Parathyroid adenoma (tissue), 2 donors: ENCODE data around the gene GNB1.

Experiments used
- H2AFZ ChIP-seq: fragments of 300-600 bp; sonication (generic); one replicate; pipeline ENCODE4 v1.7.0; 2017; ENCODE audit warnings: antibody characterized with exemption, mild to moderate bottlenecking
- H3K27ac ChIP-seq: fragments of 300-600 bp; sonication (generic); one replicate; pipeline ENCODE4 v1.7.0; 2017
- H3K27me3 ChIP-seq: fragments of 300-600 bp; sonication (generic); one replicate; pipeline ENCODE4 v1.7.0; 2017; ENCODE audit warnings: low read length; ENCODE audit not compliant: control insufficient read depth, insufficient read depth
- H3K36me3 ChIP-seq: fragments of 300-600 bp; sonication (generic); one replicate; pipeline ENCODE4 v1.7.0; 2017; ENCODE audit warnings: low read length; ENCODE audit not compliant: control insufficient read depth, insufficient read depth
- H3K4me1 ChIP-seq: fragments of 300-600 bp; sonication (generic); one replicate; pipeline ENCODE4 v1.7.0; 2017; ENCODE audit warnings: control low read depth
- H3K4me2 ChIP-seq: fragments of 300-600 bp; sonication (generic); one replicate; pipeline ENCODE4 v1.7.0; 2017; ENCODE audit warnings: low read length
- H3K4me3 ChIP-seq: fragments of 300-600 bp; sonication (generic); one replicate; pipeline ENCODE4 v1.7.0; 2017; ENCODE audit warnings: low read depth, low read length
- H3K79me2 ChIP-seq: fragments of 300-600 bp; sonication (generic); one replicate; pipeline ENCODE4 v1.7.0; 2017; ENCODE audit warnings: control low read depth
- H3K9ac ChIP-seq: fragments of 300-600 bp; sonication (generic); one replicate; pipeline ENCODE4 v1.7.0; 2017; ENCODE audit warnings: mild to moderate bottlenecking
- H3K9me3 ChIP-seq: fragments of 300-600 bp; sonication (generic); one replicate; pipeline ENCODE4 v1.7.0; 2017; ENCODE audit warnings: low read length; ENCODE audit not compliant: control insufficient read depth
- TF ChIP-seq, protein P1 (sequence below): fragments of 300-600 bp; sonication (generic); IDR thresholded peaks from one replicate; pipeline ENCODE4 v1.7.0; 2017; ENCODE audit warnings: antibody characterized with exemption, mild to moderate bottlenecking
- donor health status: primary hyperparathyroidism.

Gene GNB1

DNA sequence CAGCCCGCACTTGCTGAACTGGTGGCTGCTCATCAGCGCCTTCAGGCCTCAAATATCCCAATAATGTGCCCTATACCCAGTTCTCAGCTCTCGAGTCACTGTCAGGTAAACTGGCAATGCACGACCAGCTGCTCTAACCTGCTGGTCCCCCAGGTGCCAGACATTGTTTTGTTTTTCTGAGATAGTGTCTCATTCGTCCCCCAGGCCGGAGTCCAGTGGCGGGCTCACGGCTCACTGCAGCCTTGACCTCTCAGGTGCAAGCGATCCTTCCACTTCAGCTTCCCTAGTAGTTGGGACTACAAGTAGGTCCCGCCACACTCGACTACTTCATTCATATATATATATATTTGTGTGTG lies 111.6 kb downstream of the GNB1 start:
- Histone ChIP-seq H3K4me1 (peaks cover 3% of the 10 kb centered on the region), H3K4me2 (peak overlapping the region; percentile 92), H3K9me3 (no peaks in the 10 kb centered on the region), H3K27ac (peak overlapping the region; percentile 36), H2AFZ (peak overlapping the region; percentile 85), H3K4me3 (peak overlapping the region; percentile 60), H3K36me3 (no peaks in the 10 kb centered on the region), H3K9ac (no peak overlapping the region), H3K27me3 (no peaks in the 10 kb centered on the region), H3K79me2 (peaks cover 9% of the 10 kb centered on the region)
- TF ChIP-seq, protein P1, sequence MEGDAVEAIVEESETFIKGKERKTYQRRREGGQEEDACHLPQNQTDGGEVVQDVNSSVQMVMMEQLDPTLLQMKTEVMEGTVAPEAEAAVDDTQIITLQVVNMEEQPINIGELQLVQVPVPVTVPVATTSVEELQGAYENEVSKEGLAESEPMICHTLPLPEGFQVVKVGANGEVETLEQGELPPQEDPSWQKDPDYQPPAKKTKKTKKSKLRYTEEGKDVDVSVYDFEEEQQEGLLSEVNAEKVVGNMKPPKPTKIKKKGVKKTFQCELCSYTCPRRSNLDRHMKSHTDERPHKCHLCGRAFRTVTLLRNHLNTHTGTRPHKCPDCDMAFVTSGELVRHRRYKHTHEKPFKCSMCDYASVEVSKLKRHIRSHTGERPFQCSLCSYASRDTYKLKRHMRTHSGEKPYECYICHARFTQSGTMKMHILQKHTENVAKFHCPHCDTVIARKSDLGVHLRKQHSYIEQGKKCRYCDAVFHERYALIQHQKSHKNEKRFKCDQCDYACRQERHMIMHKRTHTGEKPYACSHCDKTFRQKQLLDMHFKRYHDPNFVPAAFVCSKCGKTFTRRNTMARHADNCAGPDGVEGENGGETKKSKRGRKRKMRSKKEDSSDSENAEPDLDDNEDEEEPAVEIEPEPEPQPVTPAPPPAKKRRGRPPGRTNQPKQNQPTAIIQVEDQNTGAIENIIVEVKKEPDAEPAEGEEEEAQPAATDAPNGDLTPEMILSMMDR = no peak

DNA sequence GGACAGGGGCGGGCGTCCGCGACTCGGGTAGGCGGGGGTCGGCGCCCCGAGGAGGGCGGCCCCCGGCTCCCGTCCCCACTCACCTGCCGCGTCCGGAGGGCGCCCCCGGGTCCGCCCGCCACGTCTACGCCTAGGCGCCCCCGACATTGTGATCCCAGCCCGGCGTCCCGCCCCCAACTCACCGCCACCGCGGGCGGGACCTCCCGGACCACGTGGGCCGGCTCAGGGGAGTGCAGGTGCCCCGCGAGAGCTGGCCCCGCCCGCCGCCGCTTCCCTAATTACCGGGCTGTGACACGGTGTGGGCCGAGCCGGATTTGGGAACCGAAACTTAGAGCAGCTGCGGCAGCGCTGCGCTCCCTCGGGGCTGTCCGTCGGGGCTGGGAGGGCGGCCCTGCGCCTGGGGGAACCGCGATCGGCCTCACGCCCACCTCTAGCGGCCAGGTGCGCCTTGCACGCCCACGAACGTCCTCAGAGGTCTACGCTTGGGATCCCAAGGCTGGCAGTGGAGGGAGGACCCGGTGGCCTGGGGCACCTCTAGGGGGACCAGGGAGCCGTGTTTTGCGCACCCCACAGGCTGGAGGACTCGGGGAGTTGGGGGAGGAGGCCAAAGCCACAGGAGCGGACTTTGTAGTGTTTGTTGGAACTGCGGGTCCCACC lies 112.1 kb downstream of the GNB1 start:
- H3K36me3 ChIP-seq = no peaks in the 10 kb centered on the region
- peak overlapping the region; percentile 85 for H2AFZ ChIP-seq
- no peaks in the 10 kb centered on the region for H3K9me3 ChIP-seq
- peak overlapping the region; percentile 92 for H3K4me2 ChIP-seq
- peak overlapping the region; percentile 36 for H3K27ac ChIP-seq
- peaks cover 10% of the 10 kb centered on the region for H3K79me2 ChIP-seq
- no peak overlapping the region for H3K9ac ChIP-seq
- peak overlapping the region; percentile 60 for H3K4me3 ChIP-seq
- no peaks in the 10 kb centered on the region for H3K27me3 ChIP-seq
- TF ChIP-seq, protein P1 = peak; percentile 7
- H3K4me1 ChIP-seq = peaks cover 3% of the 10 kb centered on the region

DNA sequence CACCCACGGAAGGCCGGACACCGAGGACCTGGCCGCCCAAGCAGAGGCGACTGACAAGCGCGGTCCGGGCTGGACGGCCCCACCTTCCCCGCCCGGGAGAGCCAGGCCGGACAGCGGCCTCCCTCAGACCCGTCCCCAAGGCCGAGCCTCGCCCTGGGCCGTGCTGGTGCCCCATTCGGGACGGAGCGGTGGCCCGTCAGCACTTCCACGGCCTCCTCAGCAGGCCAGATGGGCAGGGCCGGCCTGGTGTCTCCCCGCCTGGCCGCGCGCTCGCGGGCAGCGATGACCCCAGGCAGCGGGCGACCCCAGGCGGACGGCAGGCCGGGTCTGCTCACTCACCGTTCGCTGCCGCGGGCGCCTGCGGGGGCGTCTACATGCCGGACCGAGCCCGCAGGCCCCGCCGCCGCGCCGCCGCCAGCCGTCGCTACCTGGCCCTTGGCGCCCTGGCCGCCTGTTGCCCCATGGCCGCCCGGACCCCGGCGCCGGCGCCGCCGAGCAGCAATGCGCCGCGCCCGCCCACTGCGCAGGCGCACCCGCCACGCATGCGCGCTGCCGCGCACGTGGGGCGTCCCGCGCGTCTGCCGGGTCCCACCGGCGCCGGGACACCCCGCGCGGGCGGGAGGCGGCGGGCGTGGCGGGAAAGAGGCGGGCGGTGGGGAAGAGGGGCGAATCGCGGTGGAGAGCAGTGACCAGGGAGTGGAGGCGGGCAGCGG lies 112.8 kb downstream of the GNB1 start, which contains the start of gene NADK:
Gene NADK, minus strand, starts transcription at position 521 of the 713 bp plus-strand sequence. CDS start 13,064 bp downstream, outside the sequence.
- TF ChIP-seq, protein P1 = no peak
- no peaks in the 10 kb centered on the region for H3K36me3 ChIP-seq
- H3K4me1 ChIP-seq = peaks cover 3% of the 10 kb centered on the region
- H3K79me2 ChIP-seq = peaks cover 10% of the 10 kb centered on the region
- peak within 1 kb of the TSS; percentile 56 for H3K27ac ChIP-seq
- peak within 1 kb of the TSS; percentile 85 for H2AFZ ChIP-seq
- H3K4me3 ChIP-seq = peak within 1 kb of the TSS; percentile 80
- H3K27me3 ChIP-seq = no peaks in the 10 kb centered on the region
- peak within 1 kb of the TSS; percentile 95 for H3K4me2 ChIP-seq
- H3K9ac ChIP-seq = no peak within 1 kb of the TSS
- no peaks in the 10 kb centered on the region for H3K9me3 ChIP-seq

DNA sequence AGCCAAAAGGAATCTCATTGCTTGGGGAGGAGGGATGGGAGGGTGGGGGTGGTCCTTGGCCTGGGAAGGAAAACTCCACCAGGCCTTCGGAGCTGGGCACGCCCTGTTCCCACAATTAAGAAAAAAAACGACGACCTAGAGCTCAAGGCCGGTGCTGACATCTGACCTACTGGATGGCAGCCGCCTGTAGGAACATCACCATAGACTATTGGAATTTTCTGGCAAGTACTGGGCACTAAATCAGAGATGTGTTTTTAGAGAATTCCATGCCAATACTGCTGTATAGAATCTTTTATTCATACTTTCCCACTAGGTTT lies 113.3 kb downstream of the GNB1 start:
- Histone ChIP-seq H2AFZ (peak overlapping the region; percentile 73), H3K4me3 (peak overlapping the region; percentile 80), H3K27me3 (no peaks in the 10 kb centered on the region), H3K36me3 (no peaks in the 10 kb centered on the region), H3K9ac (no peak overlapping the region), H3K79me2 (peaks cover 10% of the 10 kb centered on the region), H3K9me3 (no peaks in the 10 kb centered on the region), H3K4me1 (peaks cover 3% of the 10 kb centered on the region), H3K27ac (peak overlapping the region; percentile 41), H3K4me2 (peak overlapping the region; percentile 95)
- TF ChIP-seq, protein P1 = no peak
